NOMO-1 (cell line): ENCODE results near the gene NMRK1.

ENCODE experiments used
- DNase-seq, 2 experiments: peaks; one replicate each; lab custom pipeline; 2025; ENCODE audit not compliant: unreplicated experiment in 2 of 2; lab: John Stamatoyannopoulos, UW

NMRK1 gene

GRCh38 chr9:75063556-75064305, 24.2 kb downstream of the NMRK1 start:
- DNase-seq, result no peak

DNA sequence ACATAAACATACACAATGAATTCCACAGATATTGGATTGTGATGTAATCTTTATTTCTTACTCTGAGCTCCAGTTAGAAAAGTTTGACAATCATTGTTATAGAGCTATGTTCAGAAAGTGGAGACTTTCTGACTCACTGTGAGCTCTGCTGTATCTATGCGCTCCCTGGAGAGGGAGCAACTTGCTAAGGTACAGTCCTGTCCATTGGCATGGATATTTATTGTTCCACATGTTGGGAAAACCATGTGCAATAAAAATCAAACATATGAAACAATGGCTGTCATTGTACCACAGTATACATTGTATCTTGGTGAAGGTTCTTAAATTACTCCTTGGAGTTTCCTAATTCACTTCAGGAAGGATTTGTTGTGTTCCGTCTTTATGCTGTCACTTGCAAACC, 26.8 kb downstream of the NMRK1 start:
- no peak for DNase-seq

- no peak for DNase-seq
Measured at GRCh38 chr9:75054368-75055001, 33.5 kb downstream of the NMRK1 start.

DNA sequence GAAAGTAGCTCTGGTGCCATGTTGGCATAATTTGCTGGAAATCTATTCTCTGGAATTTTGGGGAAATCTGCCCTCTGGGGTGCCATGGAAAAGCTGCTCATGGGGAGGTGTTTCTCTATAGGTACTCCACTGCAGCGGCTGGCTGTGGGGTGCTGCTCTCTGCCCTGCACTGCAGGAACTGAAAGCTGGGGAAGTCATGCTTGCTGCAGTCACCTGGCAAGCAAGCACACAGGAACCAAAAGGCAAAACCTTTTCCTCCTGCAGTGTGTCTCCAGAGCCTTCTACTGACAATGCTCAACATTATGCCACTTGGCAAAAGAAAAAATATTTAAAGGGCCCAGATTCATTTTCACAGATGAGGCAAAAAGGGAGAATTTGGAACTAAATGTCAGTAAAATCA, 34.1 kb downstream of the NMRK1 start:
- no peak for DNase-seq

GRCh38 chr9:75051285-75051684, 36.7 kb downstream of the NMRK1 start:
- DNase-seq, result no peak

DNA sequence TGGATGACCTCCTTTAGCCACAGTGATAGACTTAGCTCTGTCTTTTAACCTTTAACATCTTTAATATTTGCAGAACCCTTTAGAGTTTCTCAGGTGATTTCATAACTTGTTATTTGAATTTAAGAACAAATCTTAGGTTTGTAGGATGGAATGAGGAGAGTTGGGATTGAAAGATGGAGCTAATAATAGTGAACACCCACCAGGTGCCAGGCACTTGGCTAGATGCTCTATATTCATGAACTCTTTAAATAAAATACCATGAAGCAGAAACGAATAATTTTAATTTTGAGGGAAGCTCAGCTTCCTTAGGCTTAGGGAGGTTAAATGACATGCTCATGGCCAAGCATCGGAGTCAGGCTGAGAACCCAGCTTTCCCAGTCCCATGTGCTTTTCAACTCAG, 40.4 kb downstream of the NMRK1 start:
- no peak for DNase-seq

DNA sequence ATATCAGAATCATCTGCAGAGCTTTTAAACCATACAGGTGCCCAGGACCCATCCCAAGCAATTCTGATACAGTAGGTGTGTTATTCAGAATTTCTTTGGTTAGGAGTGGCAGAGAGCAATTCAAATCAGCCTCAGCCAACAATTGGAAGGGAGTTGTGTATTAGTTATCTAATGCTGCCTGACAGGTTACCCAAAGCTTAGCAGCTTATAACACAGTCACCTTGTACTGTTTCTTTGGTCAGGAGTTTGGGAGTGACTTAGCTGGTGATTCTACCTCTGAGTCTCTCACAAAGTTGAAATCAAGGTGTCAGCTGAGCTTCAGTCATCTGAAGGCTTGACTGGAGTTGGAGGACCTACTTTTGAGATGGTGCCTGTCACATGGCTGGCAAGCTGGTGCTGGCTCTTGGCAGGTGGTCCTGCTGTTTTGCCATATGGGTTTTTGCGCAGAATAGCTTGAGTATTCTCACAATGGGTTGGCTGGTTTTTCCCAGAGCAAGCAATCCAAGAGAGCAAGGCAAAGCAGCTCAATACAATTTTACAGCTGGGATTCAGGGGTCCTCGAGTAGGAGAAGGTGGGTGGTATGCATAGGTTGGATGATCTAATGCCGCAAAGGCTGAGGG, 41.1 kb downstream of the NMRK1 start:
- DNase-seq, result no peak

GRCh38 chr9:75041041-75041440, 46.9 kb downstream of the NMRK1 start:
- DNase-seq, result no peak

DNA sequence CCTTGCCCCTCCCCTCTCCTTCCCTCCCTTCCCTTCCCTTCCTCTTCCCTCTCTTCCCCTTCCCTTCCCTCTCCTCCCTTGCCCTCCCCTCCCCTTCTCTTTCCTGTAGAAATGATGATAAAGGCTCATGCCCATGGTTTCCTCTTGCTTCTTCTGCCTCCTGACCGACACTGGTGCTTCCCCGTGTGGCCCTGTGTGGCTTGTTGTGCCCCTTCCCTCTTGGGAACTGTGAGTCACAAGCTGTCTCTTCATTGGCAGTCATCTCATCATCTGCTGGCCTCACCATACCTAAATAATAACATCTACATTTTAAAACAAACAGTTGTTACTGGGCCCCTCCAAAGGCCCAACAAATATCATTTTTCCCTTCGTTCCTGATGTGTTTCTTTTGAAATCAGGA, 48.2 kb downstream of the NMRK1 start:
- DNase-seq, result no peak

DNA sequence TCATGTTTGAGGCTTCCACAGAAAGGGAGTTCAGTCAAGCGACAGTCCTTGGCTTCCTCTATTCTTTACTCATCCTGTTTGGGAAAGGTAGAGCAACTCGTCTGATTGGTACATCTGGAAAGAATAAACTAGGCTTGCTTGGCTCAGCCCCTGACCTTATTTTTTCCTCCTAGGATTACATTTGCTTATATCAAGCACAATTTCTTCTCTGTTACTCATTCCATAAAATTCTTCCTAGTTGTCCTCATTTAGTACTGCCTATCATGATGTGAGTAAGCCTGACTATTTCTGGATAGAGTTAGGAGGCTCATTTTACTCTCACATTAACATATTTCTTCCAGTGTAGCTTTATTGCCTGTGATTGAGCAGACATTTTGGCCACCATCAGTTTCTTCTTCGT, 48.9 kb downstream of the NMRK1 start:
- DNase-seq, result no peak

DNA sequence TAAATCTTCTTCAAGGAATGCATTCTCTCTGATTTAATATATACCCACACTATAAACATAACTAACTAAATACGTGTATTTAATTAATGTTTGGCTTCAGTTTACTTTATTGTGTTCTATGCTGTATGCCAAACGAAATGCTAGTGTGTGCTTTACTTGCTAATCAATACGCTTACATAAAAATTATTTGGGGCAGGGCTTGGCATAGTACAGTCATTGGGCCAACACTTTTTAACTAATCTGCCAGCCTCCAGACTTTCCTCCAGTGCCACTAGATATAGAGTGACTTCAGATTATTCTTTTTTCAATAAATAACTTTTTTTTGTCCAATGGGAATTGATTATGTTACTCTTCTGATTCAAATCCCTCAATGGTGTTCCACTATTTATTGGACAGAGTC, 51.2 kb downstream of the NMRK1 start:
- no peak for DNase-seq

- DNase-seq, result no peak
Measured at GRCh38 chr9:75033791-75034473, 54.0 kb downstream of the NMRK1 start.

- DNase-seq, result peak; percentile 2 to 3
Measured at GRCh38 chr9:75027187-75028107, 60.5 kb downstream of the NMRK1 start.

DNA sequence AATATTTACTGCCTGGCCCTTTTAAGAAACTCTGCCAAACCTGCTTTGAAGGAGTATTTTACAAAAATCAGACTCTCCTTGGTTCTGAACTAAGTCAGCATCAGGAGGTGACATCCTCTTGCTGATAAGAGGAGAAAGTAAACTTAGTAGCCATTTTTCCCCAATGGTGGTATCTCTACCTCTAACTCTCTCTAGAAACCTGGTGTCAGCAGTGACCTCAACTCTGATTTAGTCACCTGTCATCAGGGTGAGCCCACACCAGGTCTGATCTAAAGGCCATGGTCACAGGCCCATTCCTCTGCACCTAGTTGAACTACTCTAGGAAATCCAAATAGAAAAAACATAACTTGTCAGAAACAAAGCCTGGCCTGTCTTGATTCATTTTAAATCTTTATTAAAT, 64.1 kb downstream of the NMRK1 start:
- no peak for DNase-seq

DNA sequence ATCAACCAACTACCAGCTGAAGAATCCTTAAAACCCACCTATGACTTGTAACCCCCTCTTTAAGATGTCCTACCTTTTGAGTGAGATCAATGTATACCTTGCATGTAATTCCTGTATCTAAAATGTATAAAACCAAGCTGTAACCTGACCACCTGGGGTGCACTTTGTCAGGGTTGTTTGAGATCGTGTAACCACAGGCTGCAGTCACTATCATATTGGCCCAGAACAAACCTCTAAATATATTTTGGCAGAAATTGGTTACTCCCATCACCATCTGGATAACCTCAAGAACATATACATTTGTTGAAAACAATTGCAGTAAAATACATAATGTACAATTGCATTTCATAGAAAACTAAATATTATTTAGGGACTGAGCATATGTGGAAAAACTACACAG, 68.3 kb downstream of the NMRK1 start:
- DNase-seq, result no peak

DNA sequence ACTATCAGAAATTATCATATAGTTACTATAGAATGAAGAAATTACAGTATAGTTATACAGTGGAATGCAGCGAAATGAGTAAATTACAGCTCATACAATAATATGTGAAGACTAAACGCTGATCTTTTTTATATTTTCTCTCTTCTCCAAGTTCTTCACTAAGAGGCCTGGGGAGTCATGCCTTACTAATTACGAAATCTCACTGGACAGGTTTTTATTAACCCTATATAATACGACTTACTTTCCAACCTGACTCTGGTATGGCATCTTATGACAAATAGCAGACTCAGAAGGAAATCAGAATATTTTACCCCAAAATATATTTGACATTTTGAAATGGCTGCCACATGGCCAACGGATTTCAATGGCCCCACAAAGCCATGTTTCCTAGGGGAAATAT, 68.9 kb downstream of the NMRK1 start:
- DNase-seq, result no peak

GRCh38 chr9:75017378-75017777, 70.6 kb downstream of the NMRK1 start:
- no peak for DNase-seq

GRCh38 chr9:75013735-75014134, 74.2 kb downstream of the NMRK1 start:
- DNase-seq, result no peak
